Activated CD8-positive, alpha-beta memory T cell treated with anti-CD3 and anti-CD28 coated beads for 36 hours (primary cell): ENCODE data around the gene STMN3. TPM values are rescaled to one million over a fixed set of nuclear protein-coding genes. Genes with fewer than 3 reads are reported as not detected.

ENCODE experiments used
- total RNA-seq, 2 experiments: library from RNA; stranded (reverse); gene quantifications; one replicate each; pipeline ENCODE4 v1.2.3, GENCODE V29; 2021

The STMN3 gene
- total RNA-seq, 2 experiments from 2014 or later, result 14.5 to 16.2 TPM

Other genes starting within 250 kb of the STMN3 start
- not detected for gene KCNQ2, start 180.8 kb downstream of the STMN3 start, total RNA-seq
- gene EEF1A2, start 154.3 kb downstream of the STMN3 start, total RNA-seq, result under 1 TPM in 1 of 2 experiments, not detected in 1; 0.13 TPM
- 100 to 1,000 TPM; 163 to 166 TPM for gene PPDPF, start 132.7 kb downstream of the STMN3 start, total RNA-seq
- under 1 TPM; 0.15 TPM for gene PTK6, start 116.0 kb downstream of the STMN3 start, total RNA-seq
- gene SRMS, start 105.7 kb downstream of the STMN3 start, total RNA-seq, result not detected
- gene FNDC11, start 99.3 kb downstream of the STMN3 start, total RNA-seq, result under 1 TPM; 0.08 to 0.19 TPM
- gene HELZ2, start 79.2 kb downstream of the STMN3 start, total RNA-seq, result 1 to 10 TPM; 4.8 TPM
- gene GMEB2, start 26.3 kb downstream of the STMN3 start, total RNA-seq, result 10 to 100 TPM; 12.7 to 13.3 TPM
- 10 to 100 TPM; 51.2 to 56.8 TPM for gene RTEL1, start 4.9 kb upstream of the STMN3 start, total RNA-seq
- gene TNFRSF6B, start 43.2 kb upstream of the STMN3 start, total RNA-seq, result not detected
- gene ARFRP1, start 54.6 kb upstream of the STMN3 start, total RNA-seq, result 10 to 100 TPM; 63.7 to 65.2 TPM
- gene ZGPAT, start 54.6 kb upstream of the STMN3 start, total RNA-seq, result 10 to 100 TPM; 24.9 to 25.1 TPM
- gene LIME1, start 83.2 kb upstream of the STMN3 start, total RNA-seq, result 10 to 100 TPM in 1 of 2 experiments, 1 to 10 TPM in 1; 9.9 to 10.8 TPM
- gene SLC2A4RG, start 86.4 kb upstream of the STMN3 start, total RNA-seq, result 10 to 100 TPM; 31.0 to 34.4 TPM
- under 1 TPM; 0.25 TPM for gene ZBTB46, start 177.8 kb upstream of the STMN3 start, total RNA-seq
- under 1 TPM in 1 of 2 experiments, not detected in 1; 0.13 TPM for gene ABHD16B, start 208.1 kb upstream of the STMN3 start, total RNA-seq
- 10 to 100 TPM; 62.7 to 67.0 TPM for gene TPD52L2, start 211.8 kb upstream of the STMN3 start, total RNA-seq
- gene DNAJC5, start 241.7 kb upstream of the STMN3 start, total RNA-seq, result 10 to 100 TPM; 40.3 TPM